ENCODE measurements around the gene TRIM47.

The TRIM47 gene

GRCh38 chr17:75899767-75900468 lies 21.5 kb upstream of the TRIM47 start:
- no peak for FAIRE-seq
- no peak for TF ChIP-seq POLR2A (IDR thresholded peaks at IDR 0.05; ENCODE audit: low read depth, low read length)

GRCh38 chr17:75899353-75899752 lies 21.0 kb upstream of the TRIM47 start:
- DNase-seq (ENCODE audit: insufficient read length, low spot score) = no peak
- no peak for FAIRE-seq
- no peak for TF ChIP-seq POLR2A (IDR thresholded peaks at IDR 0.05; ENCODE audit: low read depth, low read length)

More at GRCh38 chr17:75899767-75900468, 21.5 kb upstream of the TRIM47 start:
- DNase-seq (ENCODE audit: insufficient read length, low spot score) = no peak

GRCh38 chr17:75898791-75899190 lies 20.4 kb upstream of the TRIM47 start:
- DNase-seq (ENCODE audit: insufficient read length, low spot score) (no peak), FAIRE-seq (no peak)
- TF ChIP-seq POLR2A (IDR thresholded peaks at IDR 0.05; ENCODE audit: low read depth, low read length) = no peak

- no peak for TF ChIP-seq POLR2A (IDR thresholded peaks at IDR 0.05; ENCODE audit: low read depth, low read length)
- FAIRE-seq = no peak
- DNase-seq (ENCODE audit: insufficient read length, low spot score) = no peak
These were observed 19.7 kb upstream of the TRIM47 start for GRCh38 chr17:75898065-75898464.

- no peak for TF ChIP-seq POLR2A (IDR thresholded peaks at IDR 0.05; ENCODE audit: low read depth, low read length)
- no peak for FAIRE-seq
- DNase-seq (ENCODE audit: insufficient read length, low spot score) = no peak
These were observed 19.0 kb upstream of the TRIM47 start for GRCh38 chr17:75897160-75898019.

GRCh38 chr17:75896415-75897159 lies 18.2 kb upstream of the TRIM47 start, which contains the start of gene TRIM65:
Gene TRIM65 (minus strand): TSS chr17:75896951. CDS start chr17:75896937, 14 bp downstream.
- peak; percentile 92 for DNase-seq (ENCODE audit: insufficient read length, low spot score)

GRCh38 chr17:75895370-75896155 lies 17.2 kb upstream of the TRIM47 start:
- DNase-seq (ENCODE audit: insufficient read length, low spot score) (no peak), FAIRE-seq (no peak)
- no peak for TF ChIP-seq POLR2A (IDR thresholded peaks at IDR 0.05; ENCODE audit: low read depth, low read length)

More at GRCh38 chr17:75896415-75897159, 18.2 kb upstream of the TRIM47 start, which contains the start of gene TRIM65:
- FAIRE-seq = no peak
- peak; percentile 84 for TF ChIP-seq POLR2A (IDR thresholded peaks at IDR 0.05; ENCODE audit: low read depth, low read length)

- no peak for TF ChIP-seq POLR2A (IDR thresholded peaks at IDR 0.05; ENCODE audit: low read depth, low read length)
- FAIRE-seq (no peak), DNase-seq (ENCODE audit: insufficient read length, low spot score) (no peak)
These were observed 15.8 kb upstream of the TRIM47 start for GRCh38 chr17:75894049-75894733.

- no peak for TF ChIP-seq POLR2A (IDR thresholded peaks at IDR 0.05; ENCODE audit: low read depth, low read length)
These were observed 15.1 kb upstream of the TRIM47 start for GRCh38 chr17:75893305-75894048.

GRCh38 chr17:75892556-75893224 lies 14.3 kb upstream of the TRIM47 start:
- FAIRE-seq = no peak
- no peak for TF ChIP-seq POLR2A (IDR thresholded peaks at IDR 0.05; ENCODE audit: low read depth, low read length)
- no peak for DNase-seq (ENCODE audit: insufficient read length, low spot score)

More at GRCh38 chr17:75893305-75894048, 15.1 kb upstream of the TRIM47 start:
- DNase-seq (ENCODE audit: insufficient read length, low spot score) = no peak
- FAIRE-seq = no peak

Data from H54 (cell line).